Lung microvascular endothelial cell (primary cell): ENCODE data around the gene HRG. TPM values are rescaled to one million over a fixed set of nuclear protein-coding genes. Genes with fewer than 3 reads are reported as not detected.
"Not testable (repeated sequence)": the region's sequence is repeated elsewhere in the genome, so short reads cannot be mapped to it uniquely, and the experiment has no call there.

Experiments
- DNase-seq, 2 donors: peaks; one replicate each; pipeline versions ENCODE4 v3.0.0 to v3.0.0-alpha.2; 2010; ENCODE audit warnings: low read depth in 2 of 2
- total RNA-seq: library from RNA; depleted of rRNA; stranded (reverse); fragments of >200 nt; gene quantifications from 2 replicates; pipeline ENCODE4 v1.2.1, GENCODE V29; 2014

Gene HRG
- total RNA-seq: not detected in 2 replicates

- DNase-seq: no peak
Measured at GRCh38 chr3:186665625-186666188, at the start of gene HRG. TSS of gene HRG (plus strand) at chr3:186666014. CDS start at chr3:186666032, 18 bp downstream.

GRCh38 chr3:186616299-186616617 is 49.6 kb upstream of the HRG start:
- no peak for DNase-seq

- DNase-seq: peak; percentile 82 to 84
Measured at GRCh38 chr3:186617036-186617946, 48.5 kb upstream of the HRG start.

- no peak for DNase-seq
Measured at GRCh38 chr3:186618318-186618938, 47.4 kb upstream of the HRG start.

- DNase-seq: no peak
Measured at GRCh38 chr3:186619787-186620212, 46.0 kb upstream of the HRG start.

- no peak for DNase-seq
Measured at GRCh38 chr3:186620213-186621092, 45.4 kb upstream of the HRG start.

- no peak for DNase-seq
Measured at GRCh38 chr3:186621894-186622650, 43.7 kb upstream of the HRG start.

- no peak for DNase-seq
Measured at GRCh38 chr3:186622651-186623310, 43.0 kb upstream of the HRG start.

GRCh38 chr3:186624598-186624997 is 41.2 kb upstream of the HRG start:
- DNase-seq: no peak

- DNase-seq: no peak
Measured at GRCh38 chr3:186625600-186626042, 40.2 kb upstream of the HRG start.

- DNase-seq: no peak
Measured at GRCh38 chr3:186626254-186626847, 39.5 kb upstream of the HRG start.

GRCh38 chr3:186627852-186628414 is 37.9 kb upstream of the HRG start:
- DNase-seq: no peak

GRCh38 chr3:186628756-186629155 is 37.1 kb upstream of the HRG start:
- DNase-seq: no peak

GRCh38 chr3:186630950-186631641 is 34.7 kb upstream of the HRG start:
- DNase-seq: no peak

GRCh38 chr3:186633481-186633880 is 32.3 kb upstream of the HRG start:
- DNase-seq: no peak

GRCh38 chr3:186634207-186634606 is 31.6 kb upstream of the HRG start:
- not testable (repeated sequence) for DNase-seq

- DNase-seq: no peak
Measured at GRCh38 chr3:186635532-186635931, 30.3 kb upstream of the HRG start.

GRCh38 chr3:186636536-186636935 is 29.3 kb upstream of the HRG start:
- no peak for DNase-seq

- DNase-seq: no peak
Measured at GRCh38 chr3:186637686-186638085, 28.1 kb upstream of the HRG start.
